GM12891 (cell line): Measurements from ENCODE around the gene CRLF3.

ENCODE experiments used
- PAX5 ChIP-seq: IDR thresholded peaks from 2 replicates; pipeline ENCODE4 v1.6.1; 2011; ENCODE audit warnings: low read length, moderate library complexity, mild to moderate bottlenecking; ENCODE audit not compliant: insufficient read depth, severe bottlenecking
- POLR2A ChIP-seq: IDR thresholded peaks from 2 replicates; pipeline ENCODE4 v1.6.1; 2011; ENCODE audit warnings: low read depth, low read length, control low read depth
- POLR2AphosphoS5 ChIP-seq: IDR thresholded peaks from 2 replicates; pipeline ENCODE4 v1.6.1; 2011; ENCODE audit warnings: low read depth, low read length, control low read depth
- POU2F2 ChIP-seq: IDR thresholded peaks from 2 replicates; pipeline ENCODE4 v1.6.1; 2011; ENCODE audit warnings: low read depth, mild to moderate bottlenecking, control low read depth, low read length, moderate library complexity
- SPI1 ChIP-seq: IDR thresholded peaks from 2 replicates; pipeline ENCODE4 v1.6.1; 2011; ENCODE audit warnings: low read depth, low read length, control low read depth
- TAF1 ChIP-seq: IDR thresholded peaks from 2 replicates; pipeline ENCODE4 v1.6.1; 2011; ENCODE audit warnings: low read depth, low read length, control low read depth

DNA sequence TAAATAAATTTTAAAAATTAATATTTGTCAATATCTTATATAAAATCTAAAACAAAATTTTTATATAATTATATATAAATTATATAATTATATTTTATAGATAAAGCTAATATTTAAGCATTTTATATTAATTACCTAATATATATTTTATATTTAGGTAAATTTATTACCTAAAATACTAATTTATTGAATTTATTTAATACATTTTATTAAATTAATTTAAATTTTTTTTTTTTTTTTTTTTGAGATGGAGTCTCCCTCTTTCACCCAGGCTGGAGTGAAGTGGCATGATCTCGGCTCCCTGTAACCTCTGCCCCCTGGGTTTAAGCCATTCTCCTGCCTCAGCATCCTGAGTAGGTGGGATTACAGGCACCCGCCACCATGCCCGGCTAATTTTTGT, 29.7 kb upstream of the CRLF3 start:
- TF ChIP-seq SPI1 = no peak
- no peak for TF ChIP-seq POLR2A
- no peak for TF ChIP-seq TAF1
- no peak for TF ChIP-seq PAX5
- no peak for TF ChIP-seq POLR2AphosphoS5
- no peak for TF ChIP-seq POU2F2
